ENCODE data around the gene TEX2.

The TEX2 gene

GRCh38 chr17:64157669-64158180, 105.3 kb downstream of the TEX2 start:
- no peak for DNase-seq

- DNase-seq: no peak
These were observed 106.4 kb downstream of the TEX2 start for GRCh38 chr17:64156670-64157069.

- DNase-seq: no peak
These were observed 107.1 kb downstream of the TEX2 start for GRCh38 chr17:64155751-64156544.

GRCh38 chr17:64155129-64155528, 107.9 kb downstream of the TEX2 start:
- DNase-seq: no peak

GRCh38 chr17:64154717-64155116, 108.3 kb downstream of the TEX2 start:
- no peak for DNase-seq

- no peak for DNase-seq
These were observed 108.8 kb downstream of the TEX2 start for GRCh38 chr17:64154313-64154695.

- DNase-seq: no peak
These were observed 109.3 kb downstream of the TEX2 start for GRCh38 chr17:64153565-64154312.

GRCh38 chr17:64152428-64153125, 110.5 kb downstream of the TEX2 start:
- DNase-seq: no peak

GRCh38 chr17:64151016-64151368, 112.1 kb downstream of the TEX2 start:
- DNase-seq: no peak

GRCh38 chr17:64150237-64151015, 112.6 kb downstream of the TEX2 start:
- DNase-seq: no peak

- DNase-seq: no peak
These were observed 113.9 kb downstream of the TEX2 start for GRCh38 chr17:64149196-64149595.

- no peak for DNase-seq
These were observed 114.4 kb downstream of the TEX2 start for GRCh38 chr17:64148699-64149098.

GRCh38 chr17:64148017-64148631, 114.9 kb downstream of the TEX2 start:
- DNase-seq: no peak

GRCh38 chr17:64147110-64148016, 115.7 kb downstream of the TEX2 start:
- no peak for DNase-seq

GRCh38 chr17:64146418-64147109, 116.5 kb downstream of the TEX2 start:
- no peak for DNase-seq

- peak; percentile 91 for DNase-seq
These were observed 117.2 kb downstream of the TEX2 start for GRCh38 chr17:64145751-64146417.

- DNase-seq: no peak
These were observed 117.7 kb downstream of the TEX2 start for GRCh38 chr17:64145375-64145750.

GRCh38 chr17:64139542-64139941, 123.5 kb downstream of the TEX2 start:
- no peak for DNase-seq

GRCh38 chr17:64138441-64138840, 124.6 kb downstream of the TEX2 start:
- DNase-seq: no peak

GRCh38 chr17:64135000-64135399, 128.1 kb downstream of the TEX2 start:
- no peak for DNase-seq

Measured in NCI-H187 treated with DMSO at 0.1 percent for 48 hours (cell line).